ENCODE results near the gene HECTD2. TPM values are rescaled to one million over a fixed set of nuclear protein-coding genes. Genes with fewer than 3 reads are reported as not detected.

Gene HECTD2
- total RNA-seq, 1 donor from 2014 or later = 8.1 TPM

DNA sequence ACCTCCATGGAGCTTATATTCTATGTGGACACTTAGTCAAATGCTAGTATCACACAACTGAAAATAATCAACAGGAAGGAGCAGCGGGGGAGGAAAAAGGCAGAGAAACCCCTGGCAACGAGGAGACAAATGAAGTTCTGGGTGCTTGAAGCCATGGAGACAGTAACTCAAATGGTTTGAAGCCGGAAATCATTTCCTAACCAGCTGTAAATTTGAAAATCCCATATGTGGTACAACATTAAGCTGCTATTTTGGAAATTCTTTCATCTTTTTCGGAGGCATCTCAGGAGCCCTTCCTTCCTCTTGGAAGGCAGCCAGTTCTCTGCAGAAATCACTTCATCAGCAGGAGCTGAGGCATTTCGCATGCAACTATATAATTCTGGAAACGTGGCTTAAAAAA is 131.3 kb downstream of the HECTD2 start:
- ATAC-seq (ENCODE audit: low read depth) = no peak
- DNase-seq = no peak
- no peaks in the 10 kb centered on the region for H3K36me3 Mint-ChIP-seq (ENCODE audit: low read depth)
- H3K4me1 Mint-ChIP-seq = no peaks in the 10 kb centered on the region
- intact Hi-C loops (cut with micrococcal nuclease) = no loop called here
- H3K4me3 Mint-ChIP-seq = no peak overlapping the region
- CTCF ChIA-PET = no interaction called here
- no peak overlapping the region for H3K27ac Mint-ChIP-seq
- H3K9me3 Mint-ChIP-seq = no peaks in the 10 kb centered on the region
- POLR2A ChIA-PET = no interaction called here
- H3K27me3 Mint-ChIP-seq = peaks cover 3% of the 10 kb centered on the region
- TF ChIP-seq, protein P1, sequence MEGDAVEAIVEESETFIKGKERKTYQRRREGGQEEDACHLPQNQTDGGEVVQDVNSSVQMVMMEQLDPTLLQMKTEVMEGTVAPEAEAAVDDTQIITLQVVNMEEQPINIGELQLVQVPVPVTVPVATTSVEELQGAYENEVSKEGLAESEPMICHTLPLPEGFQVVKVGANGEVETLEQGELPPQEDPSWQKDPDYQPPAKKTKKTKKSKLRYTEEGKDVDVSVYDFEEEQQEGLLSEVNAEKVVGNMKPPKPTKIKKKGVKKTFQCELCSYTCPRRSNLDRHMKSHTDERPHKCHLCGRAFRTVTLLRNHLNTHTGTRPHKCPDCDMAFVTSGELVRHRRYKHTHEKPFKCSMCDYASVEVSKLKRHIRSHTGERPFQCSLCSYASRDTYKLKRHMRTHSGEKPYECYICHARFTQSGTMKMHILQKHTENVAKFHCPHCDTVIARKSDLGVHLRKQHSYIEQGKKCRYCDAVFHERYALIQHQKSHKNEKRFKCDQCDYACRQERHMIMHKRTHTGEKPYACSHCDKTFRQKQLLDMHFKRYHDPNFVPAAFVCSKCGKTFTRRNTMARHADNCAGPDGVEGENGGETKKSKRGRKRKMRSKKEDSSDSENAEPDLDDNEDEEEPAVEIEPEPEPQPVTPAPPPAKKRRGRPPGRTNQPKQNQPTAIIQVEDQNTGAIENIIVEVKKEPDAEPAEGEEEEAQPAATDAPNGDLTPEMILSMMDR (IDR thresholded peaks at IDR 0.05) = no peak

DNA sequence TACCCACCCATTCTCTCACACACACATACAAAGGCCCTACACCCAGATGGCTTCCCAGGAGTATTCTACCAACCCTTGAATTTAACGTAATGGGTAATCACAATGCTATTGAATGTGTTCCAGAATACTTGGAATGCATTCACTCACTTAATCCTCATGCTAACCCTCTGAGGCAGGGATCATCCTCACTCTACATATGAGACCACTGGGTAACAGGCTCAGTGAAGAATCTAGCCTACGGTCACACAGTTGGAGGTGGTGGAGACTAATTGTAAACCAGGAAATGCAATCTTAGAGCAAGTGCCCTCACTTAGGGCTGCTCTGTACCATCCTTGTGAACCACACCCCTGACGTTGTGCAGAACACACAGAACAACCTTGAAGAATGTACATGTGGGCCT is 135.2 kb downstream of the HECTD2 start:
- POLR2A ChIA-PET = no interaction called here
- H3K36me3 Mint-ChIP-seq (ENCODE audit: low read depth) = no peaks in the 10 kb centered on the region
- ATAC-seq (ENCODE audit: low read depth) = no peak
- no peak for DNase-seq
- peaks cover 3% of the 10 kb centered on the region for H3K27me3 Mint-ChIP-seq
- H3K27ac Mint-ChIP-seq = no peak overlapping the region
- no peaks in the 10 kb centered on the region for H3K4me1 Mint-ChIP-seq
- intact Hi-C loops (cut with micrococcal nuclease) = no loop called here
- CTCF ChIA-PET = no interaction called here
- H3K9me3 Mint-ChIP-seq = no peaks in the 10 kb centered on the region
- H3K4me3 Mint-ChIP-seq = no peak overlapping the region
- TF ChIP-seq, protein P1 (IDR thresholded peaks at IDR 0.05) = no peak

DNA sequence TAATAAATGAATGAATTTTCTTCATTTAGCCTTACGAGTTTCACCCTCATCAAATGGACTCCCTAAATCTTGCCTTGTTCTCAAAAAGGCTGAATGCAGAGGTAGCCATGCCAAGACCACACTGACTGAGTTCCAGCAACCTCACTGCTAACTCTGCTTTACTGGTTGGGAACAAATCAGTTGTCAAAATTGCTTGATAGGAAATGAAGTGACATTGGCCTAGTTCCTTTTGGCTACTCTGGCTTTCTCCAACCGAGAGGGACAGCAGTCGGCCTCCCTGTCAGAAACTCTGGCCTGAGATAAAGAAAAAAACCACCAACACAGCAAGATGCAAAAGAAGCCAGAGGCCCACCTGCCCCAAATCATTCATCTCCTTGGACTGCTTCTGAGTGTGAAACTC is 135.7 kb downstream of the HECTD2 start:
- ATAC-seq (ENCODE audit: low read depth) = no peak
- H3K27ac Mint-ChIP-seq = no peak overlapping the region
- TF ChIP-seq, protein P1 (IDR thresholded peaks at IDR 0.05) = no peak
- DNase-seq = no peak
- H3K4me1 Mint-ChIP-seq = no peaks in the 10 kb centered on the region
- ChIA-PET POLR2A (no interaction called here), CTCF (no interaction called here)
- intact Hi-C loops (cut with micrococcal nuclease) = no loop called here
- H3K9me3 Mint-ChIP-seq = no peaks in the 10 kb centered on the region
- no peak overlapping the region for H3K4me3 Mint-ChIP-seq
- H3K27me3 Mint-ChIP-seq = peaks cover 3% of the 10 kb centered on the region
- no peaks in the 10 kb centered on the region for H3K36me3 Mint-ChIP-seq (ENCODE audit: low read depth)

DNA sequence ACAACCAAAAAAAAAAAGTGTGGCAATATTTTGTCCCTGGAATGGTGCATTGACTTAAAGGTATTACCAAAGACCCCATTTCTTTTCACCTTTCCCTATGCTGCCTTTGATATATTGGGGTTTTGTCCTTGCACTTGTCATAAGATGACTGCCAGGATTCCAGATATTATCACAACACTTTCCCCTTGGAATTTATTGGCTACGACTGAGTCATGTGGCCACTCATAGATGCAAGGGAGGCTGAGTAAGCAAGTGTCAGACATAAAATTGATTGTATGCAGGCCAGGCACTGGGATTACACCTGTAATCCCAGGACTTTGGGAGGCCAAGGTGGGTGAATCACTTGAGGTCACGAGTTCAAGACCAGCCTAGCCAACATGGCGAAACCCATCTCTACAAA is 139.1 kb downstream of the HECTD2 start:
- ATAC-seq (ENCODE audit: low read depth) (no peak), DNase-seq (no peak)
- intact Hi-C loops (cut with micrococcal nuclease) = no loop called here
- Mint-ChIP-seq H3K4me3 (no peak overlapping the region), H3K27me3 (no peaks in the 10 kb centered on the region), H3K27ac (no peak overlapping the region), H3K36me3 (ENCODE audit: low read depth) (no peaks in the 10 kb centered on the region), H3K9me3 (no peaks in the 10 kb centered on the region), H3K4me1 (no peaks in the 10 kb centered on the region)
- ChIA-PET POLR2A (no interaction called here), CTCF (no interaction called here)
- TF ChIP-seq, protein P1 (IDR thresholded peaks at IDR 0.05) = no peak

DNA sequence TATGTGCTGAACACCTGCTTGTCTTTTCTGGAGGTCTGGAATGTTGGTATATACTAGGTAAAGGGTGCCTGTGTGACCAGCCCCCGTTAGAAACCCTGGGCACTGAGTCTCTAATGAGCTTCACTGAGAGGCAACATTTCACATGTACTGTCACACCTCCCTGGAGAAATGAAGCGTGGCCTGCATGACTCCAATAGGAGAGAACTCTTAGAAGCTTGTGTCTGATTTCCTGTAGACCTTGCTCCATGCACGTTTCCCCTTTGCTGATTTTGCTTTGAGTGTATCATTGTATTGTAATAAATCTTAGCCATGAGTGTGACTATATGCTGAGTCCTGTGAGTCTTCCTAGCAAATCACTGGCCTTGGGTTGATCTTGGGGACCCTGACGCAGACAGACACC is 139.9 kb downstream of the HECTD2 start:
- H3K27ac Mint-ChIP-seq = no peak overlapping the region
- POLR2A ChIA-PET = no interaction called here
- no peak for ATAC-seq (ENCODE audit: low read depth)
- intact Hi-C loops (cut with micrococcal nuclease) = loop anchor here (5.0 to 10.0 kb wide), 2 partner anchors 165 to 668 kb away; no protein-coding TSS in a partner anchor
- H3K9me3 Mint-ChIP-seq = no peaks in the 10 kb centered on the region
- DNase-seq = no peak
- CTCF ChIA-PET = no interaction called here
- no peaks in the 10 kb centered on the region for H3K27me3 Mint-ChIP-seq
- TF ChIP-seq, protein P1 (IDR thresholded peaks at IDR 0.05) = no peak
- H3K36me3 Mint-ChIP-seq (ENCODE audit: low read depth) = no peaks in the 10 kb centered on the region
- no peaks in the 10 kb centered on the region for H3K4me1 Mint-ChIP-seq
- H3K4me3 Mint-ChIP-seq = no peak overlapping the region

All from activated B cell treated with CpG ODN at 0.5 μM for 24 hours (primary cell).